ENCODE data around the gene ITPKC. TPM values are rescaled to one million over a fixed set of nuclear protein-coding genes. Genes with fewer than 3 reads are reported as not detected.

Gene ITPKC
- total and polyA plus RNA-seq, 10 of the 15 experiments (the other 5 are each of a cell fraction or from before 2014, with no cell fraction given) = 0.03 to 6.4 (median 3.5) TPM

DNA sequence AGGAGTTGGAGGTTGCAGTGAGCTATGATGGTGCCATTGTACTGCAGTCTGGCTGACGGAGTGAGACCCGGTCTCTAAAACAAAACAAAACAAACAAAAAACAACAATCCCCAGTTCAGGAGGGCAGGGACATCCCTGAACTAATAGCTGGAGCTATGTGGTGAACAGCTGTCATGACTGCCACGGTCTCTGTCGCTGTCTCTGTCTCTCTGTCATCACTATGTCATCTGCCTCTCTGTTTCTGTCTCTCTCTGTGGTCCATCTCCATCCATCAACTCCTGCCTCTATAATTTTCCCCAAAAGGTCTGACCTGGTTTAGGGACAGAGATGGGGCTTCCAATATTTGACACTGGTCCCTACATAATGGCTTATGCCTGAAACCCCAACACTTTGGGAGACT is 7.4 kb downstream of the ITPKC start:
- Histone ChIP-seq H3K27ac (ENCODE audit: control insufficient read depth, insufficient read depth) (no peak overlapping the region), H3K79me2 (ENCODE audit: control insufficient read depth, insufficient read depth, low read length) (peaks cover 4% of the 10 kb centered on the region), H3K9ac (ENCODE audit: control insufficient read depth, insufficient read depth, low read length) (no peak overlapping the region), H3K4me1 (ENCODE audit: control insufficient read depth, insufficient read depth, low read length) (peaks cover 6% of the 10 kb centered on the region; the same call in 1 of the 2 replicates), H3K27me3 (replicated peaks in 1 of 2; ENCODE audit: control insufficient read depth in 2 of 2, insufficient read depth in 2 of 2, low read length in 1 of 2) (no peaks in the 10 kb centered on the region), H3K36me3 (ENCODE audit: control insufficient read depth in 2 of 2, insufficient read depth in 2 of 2, low read length in 1 of 2) (no peaks in the 10 kb centered on the region; a peak in 4 of 4 replicates), H4K20me1 (ENCODE audit: control insufficient read depth, insufficient read depth) (no peaks in the 10 kb centered on the region), H3K4me2 (ENCODE audit: control insufficient read depth, insufficient read depth) (no peak overlapping the region), H3K4me3 (no peak overlapping the region), H3K9me3 (replicated peaks; ENCODE audit: control insufficient read depth, insufficient read depth, low read length) (no peaks in the 10 kb centered on the region), H2AFZ (ENCODE audit: control insufficient read depth, low read depth, low read length) (no peak overlapping the region)
- in situ Hi-C loops (cut with MboI) = no loop called here
- ChIA-PET CTCF (no interaction called here), RAD21 (ENCODE audit: unreplicated experiment) (interaction anchor here (1.3 kb wide), 1 partner anchor 31 kb away, joined by 3 read pairs; no protein-coding TSS in a partner anchor), POLR2A (no interaction called here), SMC1A (ENCODE audit: uncharacterized antibody, unreplicated experiment) (interaction anchor here (1.3 kb wide), 1 partner anchor 23 kb away, joined by 3 read pairs; no protein-coding TSS in a partner anchor)
- no TSS peak for BruUV-seq (replicated peaks)
- TF ChIP-seq STAT3 (IDR thresholded peaks at IDR 0.05; ENCODE audit: low read depth, low read length) = no peak
- no peak for TF ChIP-seq SPI1 (IDR thresholded peaks at IDR 0.05; ENCODE audit: borderline replicate concordance, insufficient read depth, low read depth, low read length)
- no peak for TF ChIP-seq CHD1 (IDR thresholded peaks at IDR 0.05; ENCODE audit: low read depth, low read length)
- no peak for TF ChIP-seq REST (IDR thresholded peaks at IDR 0.05; ENCODE audit: low read depth, low read length)
- no peak for FAIRE-seq
- ATAC-seq = no peak
- 85% methylated on average over 4 of the region's 4 CpGs for WGBS (ENCODE audit: insufficient coverage, insufficient replicate concordance, low lambda C conversion rate, missing lambda C conversion rate)
- intact Hi-C loops (cut with micrococcal nuclease; ENCODE audit: unreplicated experiment) = no loop called here
- no peak for DNase-seq (ENCODE audit: low read depth, low spot score)

All from GM12878 (cell line).